Bronchial epithelial cell (primary cell): ENCODE data around the gene AKR1B15. TPM values are rescaled to one million over a fixed set of nuclear protein-coding genes. Genes with fewer than 3 reads are reported as not detected.
"Not testable (repeated sequence)": the region's sequence is repeated elsewhere in the genome, so short reads cannot be mapped to it uniquely, and the experiment has no call there.

Experiments used
- DNase-seq: peaks from one replicate; pipeline ENCODE4 v3.0.0-alpha.2; 2010; ENCODE audit warnings: low read depth
- FAIRE-seq: peaks from 2 replicates; lab custom pipeline; 2011; peaks lifted over from hg19 to GRCh38; lab: Jason Lieb, UNC
- H3K27me3 ChIP-seq: 2 replicates; pipeline ENCODE4 v1.5.1; 2011; ENCODE audit warnings: low read length; ENCODE audit not compliant: control insufficient read depth, insufficient read depth
- H3K36me3 ChIP-seq: 2 replicates; pipeline ENCODE4 v1.5.1; 2011; ENCODE audit warnings: low read length; ENCODE audit not compliant: control insufficient read depth, insufficient read depth
- H3K4me3 ChIP-seq: 2 replicates; pipeline ENCODE4 v1.5.1; 2011; ENCODE audit warnings: mild to moderate bottlenecking, low read depth, low read length, control low read depth
- CTCF ChIP-seq: IDR thresholded peaks from 2 replicates; pipeline ENCODE4 v1.5.1; 2011; ENCODE audit warnings: mild to moderate bottlenecking, moderate library complexity, low read length, control low read depth, inconsistent platforms; ENCODE audit not compliant: insufficient read depth, severe bottlenecking
- total RNA-seq: library from RNA; depleted of rRNA; stranded (reverse); fragments of >200 nt; gene quantifications from 2 replicates; pipeline ENCODE4 v1.2.1, GENCODE V29; 2014

The AKR1B15 gene
- total RNA-seq, 1 donor from 2014 or later: under 0.01 TPM

- TF ChIP-seq CTCF: no peak
- H3K4me3 ChIP-seq: no peak overlapping the region
- peak; percentile 83 for FAIRE-seq
- peak; percentile 82 for DNase-seq
- H3K27me3 ChIP-seq: no peaks in the 10 kb centered on the region
- no peaks in the 10 kb centered on the region for H3K36me3 ChIP-seq
Observed at GRCh38 chr7:134562136-134562535, 13.2 kb downstream of the AKR1B15 start.

DNA sequence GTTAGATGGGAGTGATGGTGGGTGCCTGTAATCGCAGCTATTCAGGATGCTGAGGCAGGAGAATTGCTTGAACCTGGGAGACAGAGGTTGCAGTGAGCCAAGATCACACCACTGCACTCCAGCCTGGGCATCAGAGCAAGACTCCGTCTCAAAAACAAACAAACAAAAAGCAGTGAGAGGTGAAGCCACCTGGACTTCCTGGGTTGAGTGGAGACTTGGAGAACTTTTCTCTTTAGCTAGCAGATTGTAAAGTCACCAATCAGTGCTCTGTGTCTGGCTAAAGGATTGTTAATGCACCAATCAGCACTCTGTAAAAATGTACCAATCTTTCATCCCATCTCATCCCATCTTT, 14.5 kb downstream of the AKR1B15 start:
- not testable (repeated sequence) for H3K27me3 ChIP-seq, H3K4me3 ChIP-seq, FAIRE-seq, DNase-seq, H3K36me3 ChIP-seq

GRCh38 chr7:134565643-134566136, 16.8 kb downstream of the AKR1B15 start:
- no peak overlapping the region for H3K4me3 ChIP-seq
- H3K36me3 ChIP-seq: no peaks in the 10 kb centered on the region
- DNase-seq (peak; percentile 54), FAIRE-seq (no peak)
- no peaks in the 10 kb centered on the region for H3K27me3 ChIP-seq
- TF ChIP-seq CTCF: no peak

- no peaks in the 10 kb centered on the region for H3K36me3 ChIP-seq
- TF ChIP-seq CTCF: no peak
- FAIRE-seq (no peak), DNase-seq (no peak)
- H3K4me3 ChIP-seq: no peak overlapping the region
- no peaks in the 10 kb centered on the region for H3K27me3 ChIP-seq
Observed at GRCh38 chr7:134567368-134567767, 18.5 kb downstream of the AKR1B15 start.

- FAIRE-seq, DNase-seq, H3K36me3 ChIP-seq, H3K4me3 ChIP-seq, H3K27me3 ChIP-seq: not testable (repeated sequence)
Observed at GRCh38 chr7:134569962-134570361, 21.1 kb downstream of the AKR1B15 start.

DNA sequence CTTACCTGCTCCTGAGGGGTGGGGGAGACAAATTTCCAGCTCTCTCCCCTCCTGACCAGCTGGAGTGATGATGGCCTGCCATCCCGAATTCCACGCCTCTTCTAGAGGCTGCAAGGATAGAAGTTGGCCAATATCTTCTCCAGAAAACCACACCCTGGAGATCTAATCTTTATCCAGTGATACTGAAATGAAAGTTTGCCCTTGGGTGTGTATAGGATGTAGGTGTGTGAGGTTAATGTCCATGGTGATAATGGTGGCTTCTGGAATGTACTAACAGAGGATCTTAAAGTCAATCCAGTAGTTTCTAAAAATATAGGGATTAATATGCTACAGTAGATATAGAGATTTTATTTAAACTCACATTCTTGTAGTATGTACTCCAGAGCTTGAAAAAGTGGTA, 22.2 kb downstream of the AKR1B15 start:
- FAIRE-seq (no peak), DNase-seq (no peak)
- no peak for TF ChIP-seq CTCF
- Histone ChIP-seq H3K27me3 (no peaks in the 10 kb centered on the region), H3K4me3 (no peak overlapping the region), H3K36me3 (no peaks in the 10 kb centered on the region)

DNA sequence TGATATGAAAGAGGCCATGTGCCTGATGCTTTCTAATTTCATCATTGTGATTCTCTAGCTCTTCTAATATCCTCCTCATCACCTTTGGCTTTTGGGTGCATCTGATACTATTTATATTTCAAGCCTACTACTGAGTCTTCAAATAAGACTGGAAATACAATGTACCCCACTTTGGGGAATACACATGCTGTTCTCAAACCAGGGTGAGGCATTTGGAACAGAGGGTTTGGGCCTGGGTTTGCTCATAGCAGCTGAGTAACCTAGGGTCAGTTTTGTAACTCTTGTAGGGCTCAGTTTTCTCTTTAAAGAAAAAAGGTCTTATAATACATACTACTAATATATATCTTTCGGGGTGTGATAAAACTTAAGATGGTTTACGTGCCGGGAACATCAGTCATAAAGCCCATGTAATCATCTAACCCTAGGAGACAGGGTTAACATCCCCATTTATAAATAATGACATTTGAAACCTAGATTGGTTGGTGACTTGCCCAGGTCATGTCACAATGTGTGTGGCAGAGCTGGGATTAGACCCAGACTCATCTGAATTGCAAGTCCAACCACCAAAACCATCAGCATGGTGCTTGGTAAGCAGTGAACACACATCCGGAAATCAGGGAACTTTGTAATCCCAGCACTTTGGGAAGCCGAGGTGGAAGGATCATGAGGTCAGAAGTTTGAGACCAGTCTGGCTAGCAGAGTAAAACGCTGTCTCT, 23.0 kb downstream of the AKR1B15 start:
- no peak for TF ChIP-seq CTCF
- Histone ChIP-seq H3K27me3 (no peaks in the 10 kb centered on the region), H3K4me3 (no peak overlapping the region), H3K36me3 (no peaks in the 10 kb centered on the region)
- DNase-seq (no peak), FAIRE-seq (no peak)
